ENCODE measurements around the gene UVRAG.

Gene UVRAG

GRCh38 chr11:76140912-76141574 is 326.0 kb downstream of the UVRAG start:
- DNase-seq (ENCODE audit: low read depth in 2 of 2, low spot score in 1 of 2), result no peak

- no peak for DNase-seq (ENCODE audit: low read depth in 2 of 2, low spot score in 1 of 2)
Observed at GRCh38 chr11:76141901-76142588, 327.0 kb downstream of the UVRAG start.

GRCh38 chr11:76143274-76143673 is 328.3 kb downstream of the UVRAG start:
- no peak for DNase-seq (ENCODE audit: low read depth in 2 of 2, low spot score in 1 of 2)

- no peak for DNase-seq (ENCODE audit: low read depth in 2 of 2, low spot score in 1 of 2)
Observed at GRCh38 chr11:76147106-76147740, 332.2 kb downstream of the UVRAG start.

GRCh38 chr11:76148231-76148630 is 333.2 kb downstream of the UVRAG start:
- no peak for DNase-seq (ENCODE audit: low read depth in 2 of 2, low spot score in 1 of 2)

GRCh38 chr11:76148941-76149613 is 334.1 kb downstream of the UVRAG start:
- DNase-seq (ENCODE audit: low read depth in 2 of 2, low spot score in 1 of 2), result no peak

- no peak for DNase-seq (ENCODE audit: low read depth in 2 of 2, low spot score in 1 of 2)
Observed at GRCh38 chr11:76149713-76150112, 334.7 kb downstream of the UVRAG start.

- no peak for DNase-seq (ENCODE audit: low read depth in 2 of 2, low spot score in 1 of 2)
Observed at GRCh38 chr11:76150141-76150540, 335.1 kb downstream of the UVRAG start.

- DNase-seq (ENCODE audit: low read depth in 2 of 2, low spot score in 1 of 2), result no peak
Observed at GRCh38 chr11:76151556-76152085, 336.6 kb downstream of the UVRAG start.

- peak; percentile 59 to 64 for DNase-seq (ENCODE audit: low read depth in 2 of 2, low spot score in 1 of 2)
Observed at GRCh38 chr11:76152086-76152681, 337.2 kb downstream of the UVRAG start.

GRCh38 chr11:76152741-76153570 is 337.9 kb downstream of the UVRAG start:
- DNase-seq (ENCODE audit: low read depth in 2 of 2, low spot score in 1 of 2), result no peak

- DNase-seq (ENCODE audit: low read depth in 2 of 2, low spot score in 1 of 2), result no peak
Observed at GRCh38 chr11:76153571-76153923, 338.5 kb downstream of the UVRAG start.

GRCh38 chr11:76155500-76156227 is 340.7 kb downstream of the UVRAG start:
- DNase-seq (ENCODE audit: low read depth in 2 of 2, low spot score in 1 of 2), result no peak

- no peak for DNase-seq (ENCODE audit: low read depth in 2 of 2, low spot score in 1 of 2)
Observed at GRCh38 chr11:76156971-76157427, 342.0 kb downstream of the UVRAG start.

- no peak for DNase-seq (ENCODE audit: low read depth in 2 of 2, low spot score in 1 of 2)
Observed at GRCh38 chr11:76157891-76158290, 342.9 kb downstream of the UVRAG start.

GRCh38 chr11:76158394-76159302 is 343.6 kb downstream of the UVRAG start:
- no peak for DNase-seq (ENCODE audit: low read depth in 2 of 2, low spot score in 1 of 2)

GRCh38 chr11:76159303-76159937 is 344.4 kb downstream of the UVRAG start:
- DNase-seq (ENCODE audit: low read depth in 2 of 2, low spot score in 1 of 2), result no peak

Data from stimulated activated CD8-positive, alpha-beta memory T cell treated with anti-CD3 and anti-CD28 coated beads, Interleukin-4, amount 100 ng/mL, for 4 hours (primary cell).